AG04449 (cell line): ENCODE measurements around the gene SIPA1L2.

Experiments
- CTCF ChIA-PET: fragments of 350-600 bp; formaldehyde crosslinking; extraction: SDS; loops from one replicate; lab custom pipeline; 2021; ENCODE audit warnings: antibody characterized with exemption; lab: Yijun Ruan, JAX
- POLR2A ChIA-PET: fragments of 400-600, 350-600 bp; formaldehyde crosslinking; extraction: SDS; loops from one replicate; lab custom pipeline; 2020; ENCODE audit warnings: antibody characterized with exemption, inconsistent platforms; lab: Yijun Ruan, JAX
- DNase-seq: peaks from one replicate; pipeline ENCODE4 v3.0.0-alpha.2; 2010; ENCODE audit warnings: low read depth, low spot score
- H3K4me3 ChIP-seq: 2 replicates; pipeline ENCODE4 v1.5.1; 2011; ENCODE audit warnings: low read depth, mild to moderate bottlenecking, control low read depth, low read length
- TF ChIP-seq, protein P1 (sequence below): IDR thresholded peaks from one replicate; pipeline ENCODE4 v1.5.1; 2011; ENCODE audit warnings: mild to moderate bottlenecking, moderate library complexity, low read length, control low read depth, inconsistent platforms; ENCODE audit not compliant: insufficient read depth; ENCODE audit errors: missing control alignments

The SIPA1L2 gene

GRCh38 chr1:232662910-232663309 lies 33.0 kb upstream of the SIPA1L2 start:
- no peak overlapping the region for H3K4me3 ChIP-seq
- CTCF ChIA-PET, result no interaction called here
- POLR2A ChIA-PET, result no interaction called here
- no peak for DNase-seq
- TF ChIP-seq, protein P1, sequence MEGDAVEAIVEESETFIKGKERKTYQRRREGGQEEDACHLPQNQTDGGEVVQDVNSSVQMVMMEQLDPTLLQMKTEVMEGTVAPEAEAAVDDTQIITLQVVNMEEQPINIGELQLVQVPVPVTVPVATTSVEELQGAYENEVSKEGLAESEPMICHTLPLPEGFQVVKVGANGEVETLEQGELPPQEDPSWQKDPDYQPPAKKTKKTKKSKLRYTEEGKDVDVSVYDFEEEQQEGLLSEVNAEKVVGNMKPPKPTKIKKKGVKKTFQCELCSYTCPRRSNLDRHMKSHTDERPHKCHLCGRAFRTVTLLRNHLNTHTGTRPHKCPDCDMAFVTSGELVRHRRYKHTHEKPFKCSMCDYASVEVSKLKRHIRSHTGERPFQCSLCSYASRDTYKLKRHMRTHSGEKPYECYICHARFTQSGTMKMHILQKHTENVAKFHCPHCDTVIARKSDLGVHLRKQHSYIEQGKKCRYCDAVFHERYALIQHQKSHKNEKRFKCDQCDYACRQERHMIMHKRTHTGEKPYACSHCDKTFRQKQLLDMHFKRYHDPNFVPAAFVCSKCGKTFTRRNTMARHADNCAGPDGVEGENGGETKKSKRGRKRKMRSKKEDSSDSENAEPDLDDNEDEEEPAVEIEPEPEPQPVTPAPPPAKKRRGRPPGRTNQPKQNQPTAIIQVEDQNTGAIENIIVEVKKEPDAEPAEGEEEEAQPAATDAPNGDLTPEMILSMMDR, result no peak

DNA sequence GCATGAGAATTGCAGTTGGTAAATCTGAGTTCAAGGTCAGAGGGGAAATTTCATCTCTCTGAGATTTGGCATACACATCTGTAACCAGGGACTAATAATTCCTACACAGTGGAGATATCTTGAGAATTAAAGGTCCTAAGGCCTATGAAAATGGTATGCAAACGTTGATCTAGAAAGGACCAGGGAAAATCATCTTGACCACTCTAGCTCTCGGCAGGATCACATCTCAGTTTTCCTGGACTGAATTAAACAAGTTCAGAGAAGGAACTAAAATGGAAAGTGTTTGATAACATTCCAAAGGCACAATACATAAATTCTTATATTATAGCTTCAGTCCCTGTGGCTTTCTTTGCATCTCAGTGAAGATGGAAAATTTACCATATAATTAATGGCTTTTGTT lies 28.5 kb upstream of the SIPA1L2 start:
- POLR2A ChIA-PET, result no interaction called here
- CTCF ChIA-PET, result interaction anchor here (1.2 kb wide), 1 partner anchor 22 kb away, joined by 4 read pairs; no protein-coding TSS in a partner anchor
- H3K4me3 ChIP-seq, result no peak overlapping the region
- no peak for DNase-seq
- TF ChIP-seq, protein P1, result no peak

GRCh38 chr1:232657426-232658005 lies 27.6 kb upstream of the SIPA1L2 start:
- no peak overlapping the region for H3K4me3 ChIP-seq
- TF ChIP-seq, protein P1, result no peak
- POLR2A ChIA-PET, result no interaction called here
- no peak for DNase-seq
- CTCF ChIA-PET, result interaction anchor here (1.2 kb wide), 1 partner anchor 21 kb away, joined by 4 read pairs; no protein-coding TSS in a partner anchor

GRCh38 chr1:232655746-232656085 lies 25.8 kb upstream of the SIPA1L2 start:
- TF ChIP-seq, protein P1, result no peak
- ChIA-PET CTCF (no interaction called here), POLR2A (no interaction called here)
- no peak for DNase-seq
- H3K4me3 ChIP-seq, result no peak overlapping the region

DNA sequence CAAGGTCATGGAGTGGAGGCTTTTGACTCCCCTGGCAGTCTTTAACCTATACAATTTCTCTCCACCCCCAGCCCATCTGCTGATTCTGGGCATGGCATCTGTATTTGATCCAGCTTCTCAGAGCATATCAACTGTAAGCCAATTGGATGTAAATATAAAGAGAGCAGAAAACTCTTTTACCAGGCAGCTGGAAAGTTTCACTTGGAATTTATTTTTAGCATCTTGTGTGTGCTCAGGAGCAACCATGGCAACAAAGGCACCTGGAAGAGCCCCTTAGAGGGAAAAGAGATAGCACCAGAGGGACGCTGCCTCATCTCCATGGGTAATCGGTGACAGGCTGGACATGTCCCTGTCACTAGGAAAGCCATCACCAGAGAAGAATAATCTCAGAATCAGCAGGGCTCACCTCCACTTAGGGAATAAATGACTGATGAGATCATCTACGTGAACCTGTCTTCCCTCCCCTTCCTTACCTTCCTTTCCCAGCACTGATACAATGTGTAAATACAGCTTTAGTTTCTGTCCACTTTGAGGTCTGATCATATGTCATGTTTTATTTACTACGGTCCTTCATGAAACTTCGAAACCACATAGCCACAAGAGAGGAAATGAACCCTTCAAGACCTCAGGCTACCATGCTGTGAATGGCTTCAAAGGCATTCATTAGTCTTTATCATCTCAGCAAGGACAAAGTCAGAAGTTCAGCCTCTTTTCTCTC lies 25.3 kb upstream of the SIPA1L2 start:
- CTCF ChIA-PET, result interaction anchor here (1.2 kb wide), 1 partner anchor 18 kb away, joined by 3 read pairs; no protein-coding TSS in a partner anchor
- no peak overlapping the region for H3K4me3 ChIP-seq
- TF ChIP-seq, protein P1, result no peak
- POLR2A ChIA-PET, result no interaction called here
- DNase-seq, result no peak

DNA sequence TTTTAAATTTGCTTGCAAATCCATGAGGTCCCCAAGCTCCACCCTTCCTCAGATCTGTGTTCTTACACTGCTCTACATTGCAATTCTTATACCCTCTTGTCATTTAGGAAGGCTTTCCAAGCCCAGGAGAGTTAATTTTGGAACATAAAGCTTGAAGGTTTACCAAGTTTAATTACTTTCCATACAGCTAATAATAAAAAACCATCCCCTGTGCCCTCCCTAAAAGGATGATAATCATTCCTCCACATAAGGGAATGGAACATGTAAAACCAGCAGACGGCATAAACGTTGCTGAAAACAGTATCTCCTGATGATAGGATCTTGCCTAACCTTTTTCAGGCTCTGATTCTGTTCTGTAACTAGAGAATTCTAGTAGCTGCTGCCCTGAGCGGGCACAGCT lies 23.9 kb upstream of the SIPA1L2 start:
- ChIA-PET CTCF (interaction anchor here (1.2 kb wide), 1 partner anchor 17 kb away, joined by 3 read pairs; no protein-coding TSS in a partner anchor), POLR2A (no interaction called here)
- H3K4me3 ChIP-seq, result no peak overlapping the region
- DNase-seq, result no peak
- TF ChIP-seq, protein P1, result no peak
